HepG2 (cell line): ENCODE results near the gene PRR22. TPM values are rescaled to one million over a fixed set of nuclear protein-coding genes. Genes with fewer than 3 reads are reported as not detected.

ENCODE experiments used
- CAMTA2 ChIP-seq: sonication (generic); formaldehyde crosslinking; IDR thresholded peaks from 2 replicates; pipeline ENCODE4 v1.4.0; 2020; ENCODE audit warnings: mild to moderate bottlenecking, missing genetic modification reagents, borderline replicate concordance
- CC2D1A ChIP-seq: sonication (generic); formaldehyde crosslinking; IDR thresholded peaks from 2 replicates; pipeline ENCODE4 v1.8.1; 2023; ENCODE audit warnings: mild to moderate bottlenecking, missing genetic modification reagents
- GATA4 ChIP-seq: sonication (generic); IDR thresholded peaks from 2 replicates; pipeline ENCODE4 v1.6.1; 2016; ENCODE audit warnings: antibody characterized with exemption, low read depth, borderline replicate concordance
- KAT2B ChIP-seq: fragments of 150-350 bp; IDR thresholded peaks from 2 replicates; pipeline ENCODE4 v1.6.1; 2014; ENCODE audit warnings: low read depth, low read length, borderline replicate concordance
- KDM1A ChIP-seq: IDR thresholded peaks from 2 replicates; pipeline ENCODE4 v1.6.1; 2016; ENCODE audit warnings: missing compliant biosample characterization
- KLF6 ChIP-seq: IDR thresholded peaks from 2 replicates; pipeline ENCODE4 v1.8.0; 2016; ENCODE audit warnings: missing biosample characterization, missing genetic modification reagents
- LCORL ChIP-seq, 2 experiments: fragments of 450-650 bp in 1 of 2; sonication (generic) in 1 of 2; formaldehyde crosslinking in 1 of 2; IDR thresholded peaks; 2 replicates each; pipeline versions ENCODE4 v1.5.0 to v1.6.1; 2017 to 2020; ENCODE audit warnings: antibody characterized with exemption in 1 of 2, missing genetic modification reagents in 1 of 2
- MEIS1 ChIP-seq: sonication (generic); formaldehyde crosslinking; IDR thresholded peaks from 2 replicates; pipeline ENCODE4 v1.9.0; 2021; ENCODE audit warnings: mild to moderate bottlenecking, missing genetic modification reagents, moderate library complexity, borderline replicate concordance
- PHF8 ChIP-seq: sonication (generic); formaldehyde crosslinking; IDR thresholded peaks from 2 replicates; pipeline ENCODE4 v1.5.0; 2020; ENCODE audit warnings: missing genetic modification reagents
- RBAK ChIP-seq: sonication (generic); formaldehyde crosslinking; IDR thresholded peaks from 2 replicates; pipeline ENCODE4 v1.5.1; 2020; ENCODE audit warnings: mild to moderate bottlenecking, missing genetic modification reagents
- SETDB1 ChIP-seq: sonication (generic); formaldehyde crosslinking; IDR thresholded peaks from 2 replicates; pipeline ENCODE4 v1.5.1; 2020; ENCODE audit warnings: missing genetic modification reagents, mild to moderate bottlenecking, borderline replicate concordance
- SP140L ChIP-seq: sonication (generic); formaldehyde crosslinking; IDR thresholded peaks from 2 replicates; pipeline ENCODE4 v1.4.0; 2020; ENCODE audit warnings: missing genetic modification reagents, borderline replicate concordance
- SP5 ChIP-seq: IDR thresholded peaks from 2 replicates; pipeline ENCODE4 v1.6.1; 2016; ENCODE audit warnings: low read depth, borderline replicate concordance
- XBP1 ChIP-seq: sonication (generic); formaldehyde crosslinking; IDR thresholded peaks from 2 replicates; pipeline ENCODE4 v1.5.0; 2020; ENCODE audit warnings: missing genetic modification reagents
- ZFP1 ChIP-seq: IDR thresholded peaks from 2 replicates; pipeline ENCODE4 v1.6.1; 2016
- ZFYVE20 ChIP-seq: sonication (generic); formaldehyde crosslinking; IDR thresholded peaks from 2 replicates; pipeline ENCODE4 v1.8.0; 2023; ENCODE audit warnings: low read depth, mild to moderate bottlenecking, moderate library complexity, missing genetic modification reagents, borderline replicate concordance
- ZNF235 ChIP-seq: sonication (generic); formaldehyde crosslinking; IDR thresholded peaks from 2 replicates; pipeline ENCODE4 v1.8.1; 2023; ENCODE audit warnings: mild to moderate bottlenecking, missing genetic modification reagents, borderline replicate concordance
- ZNF30 ChIP-seq: sonication (generic); formaldehyde crosslinking; IDR thresholded peaks from 2 replicates; pipeline ENCODE4 v1.5.0; 2020; ENCODE audit warnings: mild to moderate bottlenecking, missing genetic modification reagents
- ZNF317 ChIP-seq: sonication (generic); formaldehyde crosslinking; IDR thresholded peaks from 2 replicates; pipeline ENCODE4 v1.5.0; 2020; ENCODE audit warnings: mild to moderate bottlenecking, missing genetic modification reagents
- ZNF572 ChIP-seq: sonication (generic); formaldehyde crosslinking; IDR thresholded peaks from 2 replicates; pipeline ENCODE4 v1.5.1; 2020; ENCODE audit warnings: mild to moderate bottlenecking, missing genetic modification reagents
- ZNF674 ChIP-seq: sonication (generic); formaldehyde crosslinking; IDR thresholded peaks from 2 replicates; pipeline ENCODE4 v1.5.0; 2020; ENCODE audit warnings: low read depth, mild to moderate bottlenecking, missing genetic modification reagents
- ZNF772 ChIP-seq: sonication (generic); formaldehyde crosslinking; IDR thresholded peaks from 2 replicates; pipeline ENCODE4 v1.5.0; 2020; ENCODE audit warnings: mild to moderate bottlenecking, missing genetic modification reagents
- polyA plus RNA-seq, 8 experiments: library from polyadenylated mRNA; depleted of rRNA in 3 of 8; stranded (reverse) in 7 of 8; unstranded in 1 of 8; fragments of >200 nt; fragmentation: Illumina TruSeq in 4 of 8; extraction: Trizol in 4 of 8; gene quantifications; 2 replicates each; pipeline versions ENCODE4 v1.2.1 to v1.2.3, GENCODE V29; 2011 to 2016; ENCODE audit warnings: low read depth in 4 of 8, missing spikeins in 1 of 8, mixed read lengths in 1 of 8; ENCODE audit not compliant: insufficient read depth in 1 of 8
- total RNA-seq, 5 experiments: library from RNA; depleted of rRNA; stranded (reverse); fragments of >200 nt; fragmentation: Illumina TruSeq; extraction: Trizol; gene quantifications; 2 replicates each; pipeline ENCODE4 v1.2.3, GENCODE V29; 2016; ENCODE audit warnings: low read depth in 1 of 5
- TF ChIP-seq, protein P1 (sequence below): sonication (generic); formaldehyde crosslinking; IDR thresholded peaks from 2 replicates; pipeline ENCODE4 v1.4.0; 2020; ENCODE audit warnings: missing genetic modification reagents, borderline replicate concordance
- TF ChIP-seq, protein P2 (sequence below): sonication (generic); formaldehyde crosslinking; IDR thresholded peaks from 2 replicates; pipeline ENCODE4 v1.4.0; 2020; ENCODE audit warnings: missing genetic modification reagents

PRR22 gene
- total and polyA plus RNA-seq, 2 of the 13 experiments (the other 11 are each of a cell fraction or from before 2014, with no cell fraction given) = 0.84 to 2.3 TPM

DNA sequence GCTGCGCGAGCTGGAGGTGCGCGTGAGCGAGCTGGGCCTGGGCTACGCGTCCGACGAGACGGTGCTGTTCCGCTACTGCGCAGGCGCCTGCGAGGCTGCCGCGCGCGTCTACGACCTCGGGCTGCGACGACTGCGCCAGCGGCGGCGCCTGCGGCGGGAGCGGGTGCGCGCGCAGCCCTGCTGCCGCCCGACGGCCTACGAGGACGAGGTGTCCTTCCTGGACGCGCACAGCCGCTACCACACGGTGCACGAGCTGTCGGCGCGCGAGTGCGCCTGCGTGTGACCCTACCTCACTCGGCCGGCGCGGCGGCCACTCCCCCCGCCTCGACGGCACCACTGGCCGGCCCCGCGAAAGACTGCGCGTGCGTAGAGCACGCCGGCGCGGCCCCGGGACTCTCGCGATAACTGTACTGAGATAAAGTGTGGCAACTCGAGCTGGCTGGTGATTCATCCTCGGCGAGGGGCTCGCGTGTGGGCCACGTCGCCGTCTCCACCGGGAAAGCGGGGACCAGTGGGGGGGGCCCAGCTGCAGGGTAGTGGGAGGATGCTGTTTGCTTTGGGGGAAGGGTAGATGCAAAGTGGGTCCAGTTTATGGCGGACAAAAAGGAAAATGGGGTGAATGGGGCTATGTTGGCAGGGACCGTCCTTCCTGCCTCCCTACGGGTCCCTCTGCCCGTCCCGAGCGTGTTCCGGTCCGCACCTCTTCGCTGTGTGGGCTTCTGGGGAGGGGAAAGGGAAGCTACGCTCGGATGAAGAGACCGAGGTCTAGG, 43.5 kb upstream of the PRR22 start (continued):
- TF ChIP-seq GATA4 = peak; percentile 88
- no peak for TF ChIP-seq KAT2B
- TF ChIP-seq KDM1A (CRISPR knock-in tag) = no peak
- TF ChIP-seq ZNF317 (CRISPR knock-in tag) = 0 out of 2 replicates have a peak, but pooled peaks have one; percentile 32
- no peak; the same call in 1 of the 2 replicates for TF ChIP-seq CAMTA2 (CRISPR knock-in tag)
- no peak for TF ChIP-seq SETDB1 (CRISPR knock-in tag)
- TF ChIP-seq ZNF235 (CRISPR knock-in tag) = peak; percentile 87; the same call in 1 of the 2 replicates
- no peak for TF ChIP-seq XBP1 (CRISPR knock-in tag)
- no peak for TF ChIP-seq ZFYVE20 (CRISPR knock-in tag)
- 0 out of 2 replicates have a peak, but pooled peaks have one; percentile 35 for TF ChIP-seq CC2D1A (CRISPR knock-in tag)
- TF ChIP-seq, protein P1, sequence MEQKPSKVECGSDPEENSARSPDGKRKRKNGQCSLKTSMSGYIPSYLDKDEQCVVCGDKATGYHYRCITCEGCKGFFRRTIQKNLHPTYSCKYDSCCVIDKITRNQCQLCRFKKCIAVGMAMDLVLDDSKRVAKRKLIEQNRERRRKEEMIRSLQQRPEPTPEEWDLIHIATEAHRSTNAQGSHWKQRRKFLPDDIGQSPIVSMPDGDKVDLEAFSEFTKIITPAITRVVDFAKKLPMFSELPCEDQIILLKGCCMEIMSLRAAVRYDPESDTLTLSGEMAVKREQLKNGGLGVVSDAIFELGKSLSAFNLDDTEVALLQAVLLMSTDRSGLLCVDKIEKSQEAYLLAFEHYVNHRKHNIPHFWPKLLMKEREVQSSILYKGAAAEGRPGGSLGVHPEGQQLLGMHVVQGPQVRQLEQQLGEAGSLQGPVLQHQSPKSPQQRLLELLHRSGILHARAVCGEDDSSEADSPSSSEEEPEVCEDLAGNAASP (CRISPR knock-in tag) = peak; percentile 91
- TF ChIP-seq SP140L (CRISPR knock-in tag) = peak; percentile 62; the same call in 1 of the 2 replicates
- TF ChIP-seq ZNF30 (CRISPR knock-in tag) = no peak
- peak; percentile 96 for TF ChIP-seq KLF6 (CRISPR knock-in tag)
- no peak for TF ChIP-seq LCORL (IDR thresholded peaks at IDR 0.05)
- TF ChIP-seq LCORL (CRISPR knock-in tag; IDR thresholded peaks at IDR 0.05) = no peak
- TF ChIP-seq ZNF572 (CRISPR knock-in tag) = no peak
- TF ChIP-seq ZNF674 (CRISPR knock-in tag) = peak; percentile 86; the same call in 1 of the 2 replicates
- TF ChIP-seq ZFP1 (CRISPR knock-in tag) = peak; percentile 85; the same call in 1 of the 2 replicates
- TF ChIP-seq, protein P2, sequence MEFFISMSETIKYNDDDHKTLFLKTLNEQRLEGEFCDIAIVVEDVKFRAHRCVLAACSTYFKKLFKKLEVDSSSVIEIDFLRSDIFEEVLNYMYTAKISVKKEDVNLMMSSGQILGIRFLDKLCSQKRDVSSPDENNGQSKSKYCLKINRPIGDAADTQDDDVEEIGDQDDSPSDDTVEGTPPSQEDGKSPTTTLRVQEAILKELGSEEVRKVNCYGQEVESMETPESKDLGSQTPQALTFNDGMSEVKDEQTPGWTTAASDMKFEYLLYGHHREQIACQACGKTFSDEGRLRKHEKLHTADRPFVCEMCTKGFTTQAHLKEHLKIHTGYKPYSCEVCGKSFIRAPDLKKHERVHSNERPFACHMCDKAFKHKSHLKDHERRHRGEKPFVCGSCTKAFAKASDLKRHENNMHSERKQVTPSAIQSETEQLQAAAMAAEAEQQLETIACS (CRISPR knock-in tag) = peak; percentile 94
- TF ChIP-seq PHF8 = peak; percentile 74
- peak; percentile 62; the same call in 1 of the 2 replicates for TF ChIP-seq MEIS1 (CRISPR knock-in tag)
- peak; percentile 63; the same call in 1 of the 2 replicates for TF ChIP-seq SP5 (CRISPR knock-in tag)
- TF ChIP-seq ZNF772 (CRISPR knock-in tag) = peak; percentile 95
- no peak for TF ChIP-seq RBAK (CRISPR knock-in tag)
